HG03571 (cell line): ENCODE results near the gene COX17.

ENCODE experiments used
- ATAC-seq: cut with Tn5 transposase; IDR thresholded peaks from one replicate; pipeline ENCODE4 v1.9.1; 2021; ENCODE audit not compliant: unreplicated experiment

Gene COX17

DNA sequence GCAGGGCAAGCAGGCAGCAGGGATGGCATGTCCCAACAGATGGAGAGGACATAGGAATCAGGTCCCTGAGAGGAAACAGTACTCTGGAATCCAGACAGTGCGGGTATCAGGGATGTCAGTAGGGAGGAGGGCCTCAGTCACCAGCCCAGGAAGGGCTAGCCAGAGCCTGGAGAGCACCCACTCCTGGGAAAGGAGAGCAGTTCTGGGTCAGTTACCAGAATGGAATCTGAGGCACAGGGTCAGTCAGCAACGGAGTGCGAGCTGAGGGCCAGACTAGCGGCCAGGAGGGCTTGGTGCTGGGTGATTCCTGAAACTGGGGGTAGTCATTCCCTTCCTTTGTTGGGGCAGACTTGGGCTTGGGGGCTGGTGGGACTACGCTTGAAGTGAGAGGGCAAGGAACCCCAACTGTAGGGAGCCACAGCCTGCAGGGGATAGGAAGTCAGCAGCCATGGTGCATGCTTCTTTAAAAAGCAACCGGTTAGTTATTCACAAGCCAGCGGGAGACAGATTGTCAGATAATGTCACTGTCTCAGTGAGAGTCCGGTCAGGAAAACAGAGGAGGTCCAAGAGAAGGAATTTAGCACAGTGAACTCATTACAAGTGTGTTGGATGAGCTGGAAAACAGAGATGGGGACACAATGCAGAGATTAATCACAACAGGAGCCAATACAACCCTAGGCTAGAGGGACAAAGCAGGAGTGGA lies 51.6 kb downstream of the COX17 start:
- ATAC-seq = no peak

GRCh38 chr3:119624002-119624720 lies 53.0 kb downstream of the COX17 start:
- no peak for ATAC-seq

- ATAC-seq = no peak
Measured at GRCh38 chr3:119620899-119621298, 56.3 kb downstream of the COX17 start.
